Osteocyte (in vitro differentiated cells): ENCODE results near the gene MYH9. TPM values are rescaled to one million over a fixed set of nuclear protein-coding genes. Genes with fewer than 3 reads are reported as not detected.

ENCODE experiments used
- DNase-seq: peaks from one replicate; pipeline ENCODE4 v3.0.0; 2021; ENCODE audit warnings: mixed read lengths; ENCODE audit not compliant: unreplicated experiment; ENCODE audit errors: extremely low spot score
- H3K27ac Mint-ChIP-seq: one replicate; pipeline ENCODE4 v1.8.0; 2021; ENCODE audit warnings: mild to moderate bottlenecking, mixed read lengths; ENCODE audit not compliant: unreplicated experiment
- H3K27me3 Mint-ChIP-seq: one replicate; pipeline ENCODE4 v1.8.0; 2021; ENCODE audit warnings: mixed read lengths; ENCODE audit not compliant: unreplicated experiment
- H3K36me3 Mint-ChIP-seq: one replicate; pipeline ENCODE4 v1.8.0; 2021; ENCODE audit warnings: mixed read lengths; ENCODE audit not compliant: unreplicated experiment
- H3K4me1 Mint-ChIP-seq: one replicate; pipeline ENCODE4 v1.8.0; 2021; ENCODE audit warnings: mixed read lengths; ENCODE audit not compliant: unreplicated experiment
- H3K4me3 Mint-ChIP-seq: one replicate; pipeline ENCODE4 v1.8.0; 2021; ENCODE audit warnings: mild to moderate bottlenecking, moderate library complexity, mixed read lengths; ENCODE audit not compliant: unreplicated experiment
- H3K9me3 Mint-ChIP-seq: one replicate; pipeline ENCODE4 v1.8.0; 2021; ENCODE audit warnings: mixed read lengths; ENCODE audit not compliant: unreplicated experiment
- CTCF ChIP-seq: fragments of 200-600 bp; sonication (generic); IDR thresholded peaks from 2 replicates; pipeline ENCODE4 v1.5.0; 2021; ENCODE audit warnings: antibody characterized with exemption, mild to moderate bottlenecking, moderate library complexity
- total RNA-seq: library from RNA; stranded (reverse); gene quantifications from 2 replicates; pipeline ENCODE4 v1.2.1, GENCODE V29; 2021

Gene MYH9
- total RNA-seq, 1 donor from 2014 or later, result 938 TPM

- DNase-seq, result no peak
- Mint-ChIP-seq H3K27ac (peak overlapping the region; percentile 88), H3K27me3 (no peaks in the 10 kb centered on the region), H3K36me3 (peaks cover 15% of the 10 kb centered on the region), H3K4me3 (peak overlapping the region; percentile 93), H3K9me3 (no peaks in the 10 kb centered on the region), H3K4me1 (peaks cover 49% of the 10 kb centered on the region)
- no peak for TF ChIP-seq CTCF
Observed at GRCh38 chr22:36386900-36387708, 663 bp downstream of the MYH9 start.

GRCh38 chr22:36386351-36386899 lies 1.3 kb downstream of the MYH9 start:
- H3K4me1 Mint-ChIP-seq, result peaks cover 48% of the 10 kb centered on the region
- H3K27me3 Mint-ChIP-seq, result no peaks in the 10 kb centered on the region
- H3K27ac Mint-ChIP-seq, result peak overlapping the region; percentile 88

GRCh38 chr22:36385491-36386350 lies 2.0 kb downstream of the MYH9 start:
- no peak for DNase-seq
- Mint-ChIP-seq H3K27ac (peak overlapping the region; percentile 88), H3K27me3 (no peaks in the 10 kb centered on the region), H3K9me3 (no peaks in the 10 kb centered on the region), H3K4me3 (peak overlapping the region; percentile 93), H3K4me1 (peaks cover 50% of the 10 kb centered on the region), H3K36me3 (peaks cover 17% of the 10 kb centered on the region)
- TF ChIP-seq CTCF, result no peak

More at GRCh38 chr22:36386351-36386899, 1.3 kb downstream of the MYH9 start:
- Mint-ChIP-seq H3K4me3 (peak overlapping the region; percentile 93), H3K36me3 (peaks cover 17% of the 10 kb centered on the region), H3K9me3 (no peaks in the 10 kb centered on the region)
- no peak for DNase-seq
- TF ChIP-seq CTCF, result no peak

DNA sequence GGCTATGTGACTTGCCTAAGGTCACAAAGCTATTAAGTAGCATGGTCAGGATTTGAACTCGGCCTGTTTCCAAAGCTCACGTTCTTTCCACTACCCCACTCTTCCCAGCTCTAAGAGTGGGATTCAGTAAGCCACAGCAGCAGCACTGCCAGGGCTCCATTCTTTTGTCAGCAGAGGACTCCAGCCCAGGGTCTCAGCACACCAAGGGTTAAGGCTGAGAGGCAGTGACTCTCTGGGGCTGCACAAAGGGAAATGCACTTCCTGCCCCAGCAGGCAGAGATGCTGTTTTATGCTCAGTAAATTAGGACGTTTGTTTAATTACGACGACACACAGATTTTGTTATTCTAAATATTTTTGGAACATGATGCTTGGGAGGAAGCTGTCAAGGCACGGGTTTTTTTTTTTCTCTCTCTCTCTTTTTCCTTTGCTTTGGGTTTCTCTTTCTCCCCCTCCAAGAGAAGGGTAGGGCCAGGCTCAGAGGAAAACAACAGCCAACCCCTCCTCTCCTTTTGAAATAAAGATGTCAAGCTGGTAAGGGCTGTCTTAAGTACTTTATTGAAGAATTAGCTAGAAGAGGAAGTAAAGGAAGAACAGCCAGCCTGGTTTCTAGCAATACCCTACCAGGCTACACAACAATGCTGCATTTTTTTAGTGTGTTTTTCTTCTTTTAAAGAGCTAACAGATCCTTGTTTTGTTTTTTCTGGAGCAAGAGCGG lies 2.8 kb downstream of the MYH9 start:
- peaks cover 58% of the 10 kb centered on the region for H3K4me1 Mint-ChIP-seq
- peak; percentile 14 for TF ChIP-seq CTCF
- no peaks in the 10 kb centered on the region for H3K27me3 Mint-ChIP-seq
- DNase-seq, result no peak
- no peaks in the 10 kb centered on the region for H3K9me3 Mint-ChIP-seq
- peak overlapping the region; percentile 88 for H3K27ac Mint-ChIP-seq
- H3K4me3 Mint-ChIP-seq, result peak overlapping the region; percentile 93
- peaks cover 17% of the 10 kb centered on the region for H3K36me3 Mint-ChIP-seq
